Measurements from ENCODE around the gene KRI1.

The KRI1 gene

DNA sequence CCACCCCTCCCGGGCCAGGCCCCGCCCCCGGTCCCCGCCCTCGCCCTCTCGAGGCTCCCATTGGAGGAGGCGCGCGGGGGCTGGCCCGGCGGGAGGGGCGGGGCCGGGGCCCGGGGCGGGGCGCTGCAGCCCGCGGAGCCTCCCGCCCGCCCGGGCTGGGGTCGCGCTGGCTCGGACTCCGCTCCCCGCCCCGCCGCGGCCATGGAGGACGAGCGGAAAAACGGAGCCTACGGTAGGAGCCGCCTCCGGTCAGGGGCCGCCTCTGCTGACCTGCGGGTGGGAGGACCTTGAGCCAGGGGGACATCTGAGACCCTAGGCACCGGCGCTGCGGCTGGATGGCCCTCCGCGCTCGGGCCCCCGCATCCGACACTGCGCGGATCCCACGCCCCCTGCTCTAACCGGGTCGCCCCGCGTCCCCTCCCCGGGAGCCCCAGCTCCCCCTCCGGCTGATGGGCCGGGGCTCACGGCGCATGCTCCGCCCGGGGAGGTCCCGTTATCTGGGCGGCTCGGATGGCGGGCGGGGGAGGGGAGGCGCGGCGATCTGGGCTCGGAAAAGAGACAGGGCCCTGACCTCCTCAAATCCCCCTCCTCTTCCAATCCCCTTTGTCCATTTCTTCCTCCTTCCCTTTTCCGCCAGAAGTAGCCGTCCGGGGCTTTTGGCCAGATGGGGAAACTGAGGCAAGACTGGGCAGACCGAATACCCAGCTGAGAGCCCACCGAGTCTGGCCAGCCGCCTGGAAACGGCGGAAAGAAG, 36.7 kb upstream of the KRI1 start:
- DNase-seq (ENCODE audit: low read depth) = peak; percentile 62
- H3K4me3 ChIP-seq (ENCODE audit: low read length) = peak overlapping the region; percentile 93
- TF ChIP-seq, protein P1, sequence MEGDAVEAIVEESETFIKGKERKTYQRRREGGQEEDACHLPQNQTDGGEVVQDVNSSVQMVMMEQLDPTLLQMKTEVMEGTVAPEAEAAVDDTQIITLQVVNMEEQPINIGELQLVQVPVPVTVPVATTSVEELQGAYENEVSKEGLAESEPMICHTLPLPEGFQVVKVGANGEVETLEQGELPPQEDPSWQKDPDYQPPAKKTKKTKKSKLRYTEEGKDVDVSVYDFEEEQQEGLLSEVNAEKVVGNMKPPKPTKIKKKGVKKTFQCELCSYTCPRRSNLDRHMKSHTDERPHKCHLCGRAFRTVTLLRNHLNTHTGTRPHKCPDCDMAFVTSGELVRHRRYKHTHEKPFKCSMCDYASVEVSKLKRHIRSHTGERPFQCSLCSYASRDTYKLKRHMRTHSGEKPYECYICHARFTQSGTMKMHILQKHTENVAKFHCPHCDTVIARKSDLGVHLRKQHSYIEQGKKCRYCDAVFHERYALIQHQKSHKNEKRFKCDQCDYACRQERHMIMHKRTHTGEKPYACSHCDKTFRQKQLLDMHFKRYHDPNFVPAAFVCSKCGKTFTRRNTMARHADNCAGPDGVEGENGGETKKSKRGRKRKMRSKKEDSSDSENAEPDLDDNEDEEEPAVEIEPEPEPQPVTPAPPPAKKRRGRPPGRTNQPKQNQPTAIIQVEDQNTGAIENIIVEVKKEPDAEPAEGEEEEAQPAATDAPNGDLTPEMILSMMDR (conservative IDR thresholded peaks at IDR 0.05; ENCODE audit: low read length) = no peak; the same call in 1 of the 2 replicates

DNA sequence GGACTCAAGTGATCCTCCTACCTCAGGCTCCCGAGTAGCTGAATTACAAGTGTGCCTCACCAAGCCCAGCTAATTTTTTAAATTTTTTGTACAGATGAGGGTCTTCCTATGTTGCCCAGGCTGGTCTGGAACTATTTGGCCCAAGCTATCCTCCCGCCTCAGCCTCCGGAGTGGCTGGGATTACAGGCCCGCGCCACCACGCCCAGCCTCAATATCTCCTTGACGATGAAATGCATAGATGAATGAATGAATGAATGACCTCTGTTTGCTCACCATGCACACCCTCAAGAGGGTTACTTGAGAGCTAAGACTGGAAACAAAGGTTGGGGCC, 36.2 kb upstream of the KRI1 start:
- no peak overlapping the region for H3K4me3 ChIP-seq (ENCODE audit: low read length)

GRCh38 chr19:10600149-10600548, 34.3 kb upstream of the KRI1 start:
- TF ChIP-seq, protein P1 (conservative IDR thresholded peaks at IDR 0.05; ENCODE audit: low read length) = no peak
- H3K4me3 ChIP-seq (ENCODE audit: low read length) = no peak overlapping the region
- DNase-seq (ENCODE audit: low read depth) = no peak

More for the DNA sequence above, 36.2 kb upstream of the KRI1 start:
- TF ChIP-seq, protein P1 (conservative IDR thresholded peaks at IDR 0.05; ENCODE audit: low read length) = no peak
- no peak for DNase-seq (ENCODE audit: low read depth)

- H3K4me3 ChIP-seq (ENCODE audit: low read length) = no peak overlapping the region
- peak; percentile 61 for DNase-seq (ENCODE audit: low read depth)
- TF ChIP-seq, protein P1 (conservative IDR thresholded peaks at IDR 0.05; ENCODE audit: low read length) = no peak
Observed at GRCh38 chr19:10593820-10594637, 28.2 kb upstream of the KRI1 start.

GRCh38 chr19:10593148-10593547, 27.3 kb upstream of the KRI1 start:
- H3K4me3 ChIP-seq (ENCODE audit: low read length) = no peak overlapping the region
- no peak for DNase-seq (ENCODE audit: low read depth)
- TF ChIP-seq, protein P1 (conservative IDR thresholded peaks at IDR 0.05; ENCODE audit: low read length) = no peak

GRCh38 chr19:10587839-10588150, 22.0 kb upstream of the KRI1 start:
- no peak overlapping the region for H3K4me3 ChIP-seq (ENCODE audit: low read length)
- no peak for DNase-seq (ENCODE audit: low read depth)
- TF ChIP-seq, protein P1 (conservative IDR thresholded peaks at IDR 0.05; ENCODE audit: low read length) = no peak

All from AG10803 (cell line).